Activated CD4-positive, alpha-beta T cell treated with anti-CD3 and anti-CD28 coated beads, Interleukin-2, Interleukin-4, amounts not matched to agents 100 ng/mL and 50 ng/mL, durations not matched to agents 16 hours and 8 hours (primary cell): ENCODE data around the gene UBE2M.
"Not testable (repeated sequence)": the region's sequence is repeated elsewhere in the genome, so short reads cannot be mapped to it uniquely, and the experiment has no call there.

Experiments
- DNase-seq: peaks from one replicate; pipeline ENCODE4 v3.0.0-alpha.2; 2020; ENCODE audit warnings: low spot score

UBE2M gene

DNA sequence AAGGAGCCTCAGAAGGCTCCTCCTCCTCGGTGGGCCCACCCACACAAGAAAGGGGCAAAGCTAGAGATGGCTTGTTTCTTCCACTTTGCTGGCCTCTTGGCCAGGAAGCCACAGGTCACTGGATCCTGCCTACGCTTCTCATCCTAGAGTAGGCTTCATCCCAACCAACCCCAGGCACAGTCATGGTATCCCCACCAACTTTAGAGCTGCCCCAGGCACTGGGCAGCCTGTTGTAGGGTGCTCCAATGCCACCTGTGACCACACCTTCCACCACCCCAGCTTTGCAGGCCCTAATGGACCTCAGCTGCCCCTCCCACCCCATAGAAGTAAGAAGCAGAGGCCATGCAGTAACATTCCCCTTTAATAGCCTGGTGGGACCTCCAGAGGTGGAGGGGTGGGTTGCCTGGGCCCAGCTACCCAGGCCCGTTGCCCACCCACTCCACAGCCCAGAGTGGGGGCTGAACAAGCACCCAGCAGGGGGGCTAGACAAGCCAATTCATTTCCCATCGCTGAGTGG, 3.0 kb downstream of the UBE2M start:
- no peak for DNase-seq

DNA sequence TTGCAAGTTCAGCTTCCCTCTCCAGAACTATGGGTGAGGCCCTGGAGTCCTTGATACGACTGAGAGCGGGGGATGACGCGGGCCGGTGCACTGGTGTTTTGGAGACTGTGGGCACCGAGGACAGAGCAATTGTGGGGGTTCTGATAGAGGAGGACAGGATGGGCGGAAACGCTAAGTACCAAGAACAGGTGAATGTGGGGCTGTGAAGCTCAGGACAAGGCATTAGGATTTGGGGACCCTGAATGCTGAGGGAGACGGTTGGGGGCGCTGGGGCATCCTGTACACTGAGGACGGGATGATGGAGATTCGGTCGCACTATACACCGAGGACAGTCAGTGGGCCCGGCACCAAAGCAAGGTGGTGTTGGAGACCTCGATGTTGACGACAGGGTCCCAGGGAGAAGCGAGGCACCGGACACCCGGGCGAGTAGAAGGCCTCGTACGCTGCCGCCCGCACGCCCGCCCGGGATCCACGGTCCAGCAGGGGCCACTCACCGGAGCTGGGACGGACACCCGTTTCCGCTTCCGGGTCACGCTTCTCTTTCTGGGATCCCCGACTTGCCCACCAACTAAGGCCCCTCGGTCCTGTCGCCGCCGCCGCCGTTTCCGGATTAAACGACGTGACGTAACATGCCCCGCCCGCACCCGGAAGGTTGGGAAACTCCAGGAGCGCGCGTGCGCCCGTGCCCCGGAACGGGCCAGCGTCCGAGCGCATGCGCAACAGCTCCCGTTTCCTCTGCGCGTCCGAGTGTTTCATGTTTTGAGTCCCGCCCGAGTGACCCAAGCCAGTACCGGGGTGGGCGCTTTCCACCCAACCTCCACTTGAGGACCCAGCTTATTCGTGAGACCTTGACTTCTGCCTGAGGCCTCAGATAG, 3.7 kb downstream of the UBE2M start, which contains the start of gene CHMP2A:
TSS of gene CHMP2A (minus strand) at position 612 of the 875 bp plus-strand sequence. CDS start 893 bp downstream, outside the sequence.
- peak; percentile 99 for DNase-seq

DNA sequence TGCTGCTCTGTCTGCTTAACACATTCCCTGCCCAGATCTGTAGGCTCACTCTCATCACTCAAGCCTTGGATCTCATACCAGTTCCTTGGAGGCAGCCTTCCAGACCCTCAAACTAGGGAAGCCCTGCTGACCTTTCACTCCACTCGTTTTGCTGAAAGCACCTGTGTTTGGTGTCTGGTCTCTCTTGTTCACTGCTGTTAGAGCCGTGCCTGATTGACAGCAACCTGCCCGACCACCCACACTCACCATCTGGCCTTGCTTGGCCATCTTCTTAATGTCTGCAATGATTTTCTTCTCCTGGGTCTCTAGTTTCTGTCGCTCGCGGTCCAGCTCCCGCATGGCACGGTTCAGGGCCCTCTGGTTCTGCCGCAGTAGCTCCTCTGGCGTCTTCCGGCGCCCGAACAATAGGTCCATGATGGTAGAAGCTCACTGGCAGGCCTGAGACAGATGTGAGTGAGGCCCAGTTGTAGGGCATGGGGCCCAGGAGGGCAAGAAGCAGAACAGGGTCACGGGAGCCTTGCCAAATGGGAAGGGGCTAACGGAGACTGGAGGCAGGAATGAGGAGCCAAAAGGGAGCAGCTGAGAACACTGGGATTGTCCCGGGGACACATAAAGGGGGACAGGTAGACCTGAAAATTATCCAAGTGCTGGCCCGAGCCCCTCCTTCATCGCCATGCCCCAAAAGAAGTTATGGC, 4.5 kb downstream of the UBE2M start:
- DNase-seq = no peak

DNA sequence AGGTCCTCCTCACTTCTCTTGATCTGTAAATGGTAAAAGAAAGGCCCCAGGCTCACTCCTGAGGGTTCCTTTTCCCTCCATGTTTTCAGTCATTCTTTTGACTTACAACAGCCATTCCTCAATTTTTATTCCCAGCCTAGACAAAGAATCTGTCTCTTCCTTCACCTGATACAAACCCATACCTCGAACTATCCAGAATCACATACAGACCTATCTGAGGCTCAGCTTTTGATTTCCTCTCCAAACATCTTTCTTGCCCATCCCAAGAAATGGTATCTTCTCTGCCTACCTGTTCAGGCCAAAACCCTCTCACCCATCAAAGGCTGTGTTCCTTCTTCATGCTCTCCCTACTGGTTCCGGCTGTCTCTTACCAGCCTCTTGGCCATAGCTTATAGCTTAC, 5.8 kb downstream of the UBE2M start:
- DNase-seq = no peak

DNA sequence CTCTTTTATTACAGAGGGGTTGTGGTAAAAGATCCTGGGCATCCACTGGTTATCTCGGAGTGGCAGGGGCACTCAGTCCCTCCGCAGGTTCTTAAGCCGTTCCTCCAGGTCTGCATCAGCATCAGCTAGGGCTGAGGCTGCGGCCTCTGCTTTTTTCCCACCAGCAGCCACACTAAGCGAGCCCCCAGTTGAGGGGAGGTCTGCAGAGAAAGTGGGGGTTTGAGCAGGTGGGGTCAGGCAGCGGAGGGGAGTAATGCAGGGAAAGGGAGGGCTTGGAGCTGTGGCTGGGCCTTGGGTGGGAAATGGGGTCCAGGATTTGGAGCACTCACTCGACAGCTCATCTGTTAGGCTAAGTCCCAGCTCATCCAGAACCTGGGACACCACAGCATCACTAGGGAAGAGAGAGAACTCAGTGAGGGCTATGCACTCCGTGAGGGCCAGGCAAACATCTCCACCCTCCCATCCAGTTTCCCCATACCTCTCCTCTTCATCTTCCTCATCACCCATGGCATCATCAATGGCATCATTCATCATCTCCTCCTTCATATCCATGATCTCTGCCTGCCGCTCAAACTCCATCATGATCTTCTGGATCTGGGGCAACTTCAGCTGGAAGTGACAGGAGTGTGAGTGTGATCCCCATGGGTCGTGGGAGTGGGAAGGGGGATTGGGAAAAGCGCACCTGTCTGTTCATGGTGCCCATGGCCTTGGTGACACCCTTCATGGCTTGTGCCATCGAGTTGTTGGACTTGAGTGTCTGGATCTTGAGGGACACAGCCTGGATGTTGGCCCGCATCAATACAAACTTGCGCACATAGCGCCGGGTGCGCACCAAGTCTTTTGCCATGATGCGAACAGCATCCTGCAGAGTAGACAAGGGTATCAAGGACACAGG, 6.6 kb downstream of the UBE2M start:
- DNase-seq = no peak

DNA sequence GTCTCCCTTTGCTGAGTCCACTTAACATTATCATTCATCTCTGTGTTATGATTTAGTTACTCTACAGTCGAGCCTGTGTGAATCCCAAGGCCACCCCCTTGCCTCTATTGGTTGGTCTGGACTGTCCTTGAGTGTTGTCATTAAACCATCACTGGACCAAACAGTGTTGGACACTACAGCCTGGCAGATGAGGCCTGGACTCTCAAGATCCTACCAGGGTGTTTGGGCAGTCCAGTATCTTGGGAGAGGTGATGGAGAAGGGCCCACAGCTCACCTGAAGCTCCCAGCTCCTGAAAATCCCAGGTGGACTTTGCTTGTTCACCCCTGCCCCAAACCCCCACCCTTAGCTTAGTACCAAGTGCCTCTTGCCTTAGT, 7.3 kb downstream of the UBE2M start:
- DNase-seq = no peak

DNA sequence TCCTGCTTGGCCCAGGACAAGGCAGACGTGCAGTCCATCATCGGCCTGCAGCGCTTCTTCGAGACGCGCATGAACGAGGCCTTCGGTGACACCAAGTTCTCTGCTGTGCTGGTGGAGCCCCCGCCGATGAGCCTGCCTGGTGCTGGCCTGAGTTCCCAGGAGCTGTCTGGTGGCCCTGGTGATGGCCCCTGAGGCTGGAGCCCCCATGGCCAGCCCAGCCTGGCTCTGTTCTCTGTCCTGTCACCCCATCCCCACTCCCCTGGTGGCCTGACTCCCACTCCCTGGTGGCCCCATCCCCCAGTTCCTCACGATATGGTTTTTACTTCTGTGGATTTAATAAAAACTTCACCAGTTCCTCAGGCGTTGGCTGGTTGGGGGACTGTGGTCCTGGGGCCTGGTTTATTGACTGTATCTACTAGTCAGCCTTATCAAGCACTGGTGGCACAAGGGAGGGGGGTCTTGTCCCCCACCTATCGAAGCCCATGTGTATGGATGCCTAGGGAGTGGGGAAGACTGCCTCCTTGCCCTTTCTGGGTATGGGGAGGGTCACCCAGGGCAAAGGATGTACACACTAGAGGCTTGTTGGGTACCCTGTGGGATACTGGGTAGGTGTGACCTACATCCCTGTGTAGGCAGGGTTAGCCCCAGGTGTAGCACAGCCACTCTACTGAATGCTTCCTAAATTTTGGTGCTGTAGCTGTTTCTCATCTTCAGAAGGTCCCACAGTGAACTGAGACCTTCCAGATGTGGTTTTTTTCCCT, 7.9 kb downstream of the UBE2M start:
- no peak for DNase-seq

DNA sequence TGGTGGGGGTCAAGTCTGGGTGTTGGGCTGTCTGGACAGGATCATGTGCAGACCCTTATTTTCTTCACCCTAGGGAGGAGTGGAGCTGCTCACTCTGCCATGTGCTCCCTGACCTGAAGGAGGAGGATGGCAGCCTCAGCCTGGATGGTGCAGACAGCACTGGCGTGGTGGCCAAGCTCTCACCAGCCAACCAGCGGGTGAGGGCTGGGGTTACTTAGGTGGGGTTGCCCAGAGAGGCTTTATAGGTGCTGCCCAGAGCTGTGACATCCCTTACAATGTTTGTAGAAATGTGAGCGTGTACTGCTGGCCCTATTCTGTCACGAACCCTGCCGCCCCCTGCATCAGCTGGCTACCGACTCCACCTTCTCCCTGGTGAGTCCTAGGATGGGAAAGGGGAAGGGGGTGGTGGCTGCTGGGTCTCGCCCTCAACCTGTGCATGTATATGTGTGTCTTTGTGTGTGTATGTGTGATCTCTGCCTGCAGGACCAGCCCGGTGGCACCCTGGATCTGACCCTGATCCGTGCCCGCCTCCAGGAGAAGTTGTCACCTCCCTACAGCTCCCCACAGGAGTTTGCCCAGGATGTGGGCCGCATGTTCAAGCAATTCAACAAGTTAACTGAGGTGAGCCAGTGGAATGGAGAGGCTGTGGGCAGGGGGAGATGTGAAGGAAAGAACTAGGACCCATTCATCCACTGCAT, 8.6 kb downstream of the UBE2M start:
- no peak for DNase-seq

DNA sequence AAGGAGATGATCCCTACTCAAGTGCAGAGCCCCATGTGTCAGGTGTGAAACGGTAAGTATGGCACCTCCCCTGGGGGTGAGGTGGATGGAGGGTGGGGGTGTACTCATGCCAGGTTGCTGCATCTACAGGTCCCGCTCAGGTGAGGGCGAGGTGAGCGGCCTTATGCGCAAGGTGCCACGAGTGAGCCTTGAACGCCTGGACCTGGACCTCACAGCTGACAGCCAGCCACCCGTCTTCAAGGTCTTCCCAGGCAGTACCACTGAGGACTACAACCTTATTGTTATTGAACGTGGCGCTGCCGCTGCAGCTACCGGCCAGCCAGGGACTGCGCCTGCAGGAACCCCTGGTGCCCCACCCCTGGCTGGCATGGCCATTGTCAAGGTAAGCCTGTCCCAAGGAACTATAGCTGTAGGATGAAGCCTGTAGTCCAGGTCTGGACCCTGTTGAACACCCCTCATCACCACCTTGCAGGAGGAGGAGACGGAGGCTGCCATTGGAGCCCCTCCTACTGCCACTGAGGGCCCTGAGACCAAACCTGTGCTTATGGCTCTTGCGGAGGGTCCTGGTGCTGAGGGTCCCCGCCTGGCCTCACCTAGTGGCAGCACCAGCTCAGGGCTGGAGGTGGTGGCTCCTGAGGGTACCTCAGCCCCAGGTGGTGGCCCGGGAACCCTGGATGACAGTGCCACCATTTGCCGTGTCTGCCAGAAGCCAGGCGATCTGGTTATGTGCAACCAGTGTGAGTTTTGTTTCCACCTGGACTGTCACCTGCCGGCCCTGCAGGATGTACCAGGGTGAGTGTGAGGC, 9.3 kb downstream of the UBE2M start:
- no peak for DNase-seq

DNA sequence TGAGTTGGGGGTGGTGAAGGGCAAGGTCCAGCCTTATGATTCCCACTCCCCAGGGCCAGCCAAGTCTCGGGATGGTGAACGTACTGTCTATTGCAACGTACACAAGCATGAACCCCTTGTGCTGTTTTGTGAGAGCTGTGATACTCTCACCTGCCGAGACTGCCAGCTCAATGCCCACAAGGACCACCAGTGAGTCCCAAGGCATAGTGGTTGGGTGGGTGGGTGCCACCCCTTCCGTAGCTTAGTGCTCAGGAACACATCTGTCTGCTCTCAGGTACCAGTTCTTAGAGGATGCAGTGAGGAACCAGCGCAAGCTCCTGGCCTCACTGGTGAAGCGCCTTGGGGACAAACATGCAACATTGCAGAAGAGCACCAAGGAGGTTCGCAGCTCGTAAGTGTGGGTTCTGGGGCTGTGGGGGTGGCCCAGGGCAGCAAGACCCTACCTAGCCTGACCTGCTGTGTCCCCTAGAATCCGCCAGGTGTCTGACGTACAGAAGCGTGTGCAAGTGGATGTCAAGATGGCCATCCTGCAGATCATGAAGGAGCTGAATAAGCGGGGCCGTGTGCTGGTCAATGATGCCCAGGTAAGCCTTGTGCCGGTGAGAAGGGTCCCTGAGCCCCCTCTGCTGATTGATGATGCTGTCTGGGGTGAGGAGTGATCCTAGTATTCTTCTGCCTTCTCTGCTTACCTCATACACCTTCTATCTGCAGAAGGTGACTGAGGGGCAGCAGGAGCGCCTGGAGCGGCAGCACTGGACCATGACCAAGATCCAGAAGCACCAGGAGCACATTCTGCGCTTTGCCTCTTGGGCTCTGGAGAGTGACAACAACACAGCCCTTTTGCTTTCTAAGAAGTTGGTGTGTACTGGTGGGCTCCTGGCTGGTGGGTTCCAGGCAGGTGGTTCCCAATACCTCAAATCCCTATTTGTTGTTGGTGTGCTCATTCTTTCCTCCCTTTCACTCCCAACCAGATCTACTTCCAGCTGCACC, 10.8 kb downstream of the UBE2M start:
- no peak for DNase-seq

DNA sequence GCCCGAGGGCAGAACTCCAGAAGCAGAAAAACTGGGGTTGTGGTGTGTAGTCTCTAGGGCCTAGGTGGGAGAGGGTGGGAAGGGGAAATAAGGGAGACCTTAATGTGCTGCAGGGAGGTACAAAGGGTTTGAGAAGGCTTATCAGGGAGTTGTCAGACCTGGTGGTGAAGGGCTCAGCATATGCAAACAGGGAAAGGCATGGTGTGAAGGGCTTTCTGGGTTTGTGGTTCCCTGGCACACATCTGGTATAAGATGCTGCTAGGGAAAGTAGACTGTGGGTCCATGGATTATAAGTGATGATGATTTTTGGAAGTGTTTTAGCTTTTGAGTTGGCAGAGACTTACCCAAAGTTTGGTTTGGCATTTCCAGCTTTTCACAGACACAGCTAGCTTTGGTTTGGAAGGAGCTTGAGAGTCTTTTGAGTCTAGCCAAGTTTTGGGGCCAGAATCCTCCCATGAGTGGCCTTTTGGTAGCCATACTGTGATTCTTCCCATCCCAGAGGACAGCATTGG, 12.3 kb downstream of the UBE2M start:
- no peak for DNase-seq

DNA sequence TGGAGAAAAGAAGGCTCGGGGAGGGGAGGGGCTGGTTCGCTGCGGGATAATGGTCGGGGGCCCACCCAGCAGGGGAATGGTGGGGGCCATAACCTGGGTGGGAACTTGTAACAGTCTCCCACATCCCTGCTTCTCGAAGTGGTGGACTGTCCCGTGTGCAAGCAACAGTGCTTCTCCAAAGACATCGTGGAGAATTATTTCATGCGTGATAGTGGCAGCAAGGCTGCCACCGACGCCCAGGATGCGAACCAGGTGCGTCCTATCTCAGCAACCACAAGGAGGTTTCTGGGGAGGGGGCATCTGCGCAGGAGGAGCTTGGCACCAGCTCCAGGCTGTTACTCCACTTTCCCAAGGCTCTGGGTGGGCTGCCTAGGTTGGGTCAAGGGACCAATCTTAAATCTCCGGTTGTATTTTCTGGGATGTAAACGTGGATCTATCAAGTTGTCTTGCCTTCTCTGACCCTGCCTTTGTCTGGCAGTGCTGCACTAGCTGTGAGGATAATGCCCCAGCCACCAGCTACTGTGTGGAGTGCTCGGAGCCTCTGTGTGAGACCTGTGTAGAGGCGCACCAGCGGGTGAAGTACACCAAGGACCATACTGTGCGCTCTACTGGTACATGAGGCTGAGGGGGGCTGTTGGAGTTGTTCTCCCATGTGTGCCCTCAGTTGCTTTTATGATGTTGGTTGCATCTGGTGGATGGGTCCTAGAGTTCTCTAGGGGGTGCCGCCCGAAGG, 13.0 kb downstream of the UBE2M start:
- no peak for DNase-seq

DNA sequence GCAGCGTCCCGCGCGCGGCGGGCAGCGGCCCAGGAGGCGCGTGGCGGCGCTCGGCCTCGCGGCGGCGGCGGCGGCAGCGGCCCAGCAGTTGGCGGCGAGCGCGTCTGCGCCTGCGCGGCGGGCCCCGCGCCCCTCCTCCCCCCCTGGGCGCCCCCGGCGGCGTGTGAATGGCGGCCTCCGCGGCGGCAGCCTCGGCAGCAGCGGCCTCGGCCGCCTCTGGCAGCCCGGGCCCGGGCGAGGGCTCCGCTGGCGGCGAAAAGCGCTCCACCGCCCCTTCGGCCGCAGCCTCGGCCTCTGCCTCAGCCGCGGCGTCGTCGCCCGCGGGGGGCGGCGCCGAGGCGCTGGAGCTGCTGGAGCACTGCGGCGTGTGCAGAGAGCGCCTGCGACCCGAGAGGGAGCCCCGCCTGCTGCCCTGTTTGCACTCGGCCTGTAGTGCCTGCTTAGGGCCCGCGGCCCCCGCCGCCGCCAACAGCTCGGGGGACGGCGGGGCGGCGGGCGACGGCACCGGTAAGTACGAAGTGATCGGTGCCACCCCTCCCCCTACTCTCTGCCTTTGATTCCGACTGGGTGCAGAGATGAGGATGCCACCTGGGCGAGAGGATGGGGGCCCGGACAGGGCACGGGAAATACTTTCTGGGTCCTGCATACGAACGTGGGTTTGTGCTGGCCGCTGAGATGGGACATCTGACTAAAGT, 13.7 kb downstream of the UBE2M start:
- peak; percentile 61 for DNase-seq

DNA sequence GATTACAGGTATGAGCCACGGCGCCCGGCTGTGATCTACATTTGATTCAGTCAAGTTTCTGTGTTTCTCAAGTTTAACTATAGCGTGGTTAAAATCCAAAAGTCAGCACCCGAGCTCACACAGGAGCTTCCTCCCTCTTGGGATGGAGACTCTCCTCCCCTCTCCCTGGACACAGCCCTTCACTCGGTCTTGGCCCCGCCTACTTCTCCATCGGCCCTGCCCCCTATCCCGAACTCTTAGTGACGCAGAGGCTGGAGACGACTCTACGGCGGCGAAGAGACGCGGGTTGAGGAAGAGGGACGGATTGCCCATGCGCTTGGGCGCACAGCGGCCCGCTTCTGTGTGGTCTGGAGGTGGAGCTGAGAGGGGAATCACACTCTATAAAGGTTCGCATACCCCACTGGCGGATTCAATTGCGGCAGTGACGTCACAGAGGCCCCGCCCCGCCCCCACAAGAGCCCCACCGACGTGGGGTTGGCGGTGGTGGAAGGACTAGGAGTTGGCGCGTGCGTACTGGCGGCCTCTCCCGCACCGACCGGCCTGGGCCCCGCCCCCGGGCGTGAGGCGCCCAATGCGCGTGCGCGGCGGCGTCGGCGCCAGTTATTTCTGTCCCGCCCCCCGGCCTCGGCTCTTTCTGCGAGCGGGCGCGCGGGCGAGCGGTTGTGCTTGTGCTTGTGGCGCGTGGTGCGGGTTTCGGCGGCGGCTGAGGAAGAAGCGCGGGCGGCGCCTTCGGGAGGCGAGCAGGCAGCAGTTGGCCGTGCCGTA, 14.4 kb downstream of the UBE2M start, which contains the start of gene TRIM28:
TSS of gene TRIM28 (plus strand) at position 239 of the 765 bp plus-strand sequence. CDS start 694 bp downstream, outside the sequence.
- peak; percentile 100 for DNase-seq

DNA sequence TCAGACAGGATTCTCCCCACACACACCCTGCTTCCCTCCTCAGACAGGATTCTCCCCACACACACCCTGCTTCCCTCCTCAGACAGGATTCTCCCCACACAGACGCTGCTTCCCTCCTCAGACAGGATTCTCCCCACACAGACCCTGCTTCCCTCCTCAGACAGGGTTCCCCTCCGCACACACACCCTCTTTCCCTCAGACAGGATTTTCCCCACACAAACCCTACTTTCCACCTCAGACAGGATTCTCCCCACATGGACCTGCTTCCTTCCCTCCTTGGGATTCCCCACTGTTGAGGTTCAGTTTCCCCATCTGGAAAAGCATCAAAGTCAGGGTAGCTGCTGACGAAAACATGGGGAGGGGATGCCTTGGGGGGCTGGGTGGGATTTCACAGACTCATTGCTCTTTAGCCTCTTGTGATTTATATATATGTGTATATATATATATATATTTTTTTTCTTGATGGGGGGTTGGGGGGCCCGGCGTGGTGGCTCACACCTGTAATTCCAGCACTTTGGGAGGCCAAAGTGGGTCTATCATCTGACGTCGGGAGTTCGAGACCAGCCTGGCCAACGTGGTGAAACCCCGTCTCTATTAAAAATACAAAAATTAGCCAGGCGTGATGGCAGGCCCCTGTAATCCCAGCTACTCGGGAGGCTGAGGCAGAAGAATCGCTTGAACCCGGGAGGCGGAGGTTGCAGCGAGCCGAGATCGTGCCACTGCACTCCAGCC, 15.6 kb downstream of the UBE2M start:
- DNase-seq = not testable (repeated sequence)
